SK-N-SH (cell line): ENCODE data around the gene ZNF280C. TPM values are rescaled to one million over a fixed set of nuclear protein-coding genes. Genes with fewer than 3 reads are reported as not detected.

Source experiments
- polyA plus RNA-seq, 3 experiments: library from polyadenylated mRNA; depleted of rRNA; stranded (reverse); fragments of >200 nt; gene quantifications; 2 replicates each; pipeline ENCODE4 v1.2.3, GENCODE V29; 2012
- small RNA-seq, 7 experiments: library from RNA; depleted of rRNA; stranded (forward); fragments of <200 nt; gene quantifications; one replicate each; pipeline ENCODE3, GENCODE V24; 2012

Gene ZNF280C
- polyA plus RNA-seq, 1 of the 3 experiments (the other 2 are of a cell fraction) = 2.7 TPM

Small RNA genes within 50 kb of the gene (small RNA-seq; reads per million reads assigned to genes)
- gene RNU6-1130P = 0 reads per million in 7 experiments

Other genes with a start within 250 kb of the ZNF280C start
- 7.7 and 9.6 TPM in 2 replicates for gene ELF4, start 158.4 kb downstream of the ZNF280C start, polyA plus RNA-seq (2012; rRNA removed)
- gene AIFM1, start 103.1 kb downstream of the ZNF280C start, polyA plus RNA-seq (2012; rRNA removed) = 49.8 and 61.4 TPM in 2 replicates
- 1.2 and 2.0 TPM in 2 replicates for gene RAB33A, start 96.9 kb downstream of the ZNF280C start, polyA plus RNA-seq (2012; rRNA removed)
- 14.0 and 21.7 TPM in 2 replicates for gene SLC25A14, start 71.0 kb upstream of the ZNF280C start, polyA plus RNA-seq (2012; rRNA removed)
- not detected in 2 replicates for gene GPR119, start 116.8 kb upstream of the ZNF280C start, polyA plus RNA-seq (2012; rRNA removed)
- gene RBMX2, start 133.1 kb upstream of the ZNF280C start, polyA plus RNA-seq (2012; rRNA removed) = 22.7 and 23.6 TPM in 2 replicates